Embryonic facial prominence (tissue), 1 donor: ENCODE results near the gene SPP1.
A peak's percentile ranks its signal among the peaks of the same experiment; 100 is the strongest.
"Not testable (repeated sequence)": the region's sequence is repeated elsewhere in the genome, so short reads cannot be mapped to it uniquely, and the experiment has no call there.

Source experiments
- DNase-seq: peaks from one replicate; pipeline ENCODE4 v3.0.0-alpha.2; 2016; ENCODE audit errors: extremely low spot score

SPP1 gene

DNA sequence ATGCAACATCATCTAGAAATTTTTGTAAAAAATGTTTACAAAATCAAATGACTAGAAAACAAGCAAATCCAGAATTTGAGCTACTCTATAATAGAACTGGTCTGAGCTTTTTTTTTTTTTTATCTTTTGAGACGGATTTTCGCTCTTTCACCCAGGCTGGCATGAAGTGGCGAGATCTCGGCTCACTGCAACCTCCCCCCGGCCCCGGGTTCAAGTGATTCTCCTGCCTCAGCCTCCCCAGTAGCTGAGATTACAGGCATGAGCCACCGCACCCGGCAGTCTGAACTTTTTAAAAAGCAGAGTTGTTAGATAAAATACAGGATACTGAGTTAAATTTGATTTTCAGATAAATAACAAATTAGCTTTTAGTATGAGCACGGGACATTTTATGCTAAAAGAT, 11.0 kb downstream of the SPP1 start:
- no peak for DNase-seq

DNA sequence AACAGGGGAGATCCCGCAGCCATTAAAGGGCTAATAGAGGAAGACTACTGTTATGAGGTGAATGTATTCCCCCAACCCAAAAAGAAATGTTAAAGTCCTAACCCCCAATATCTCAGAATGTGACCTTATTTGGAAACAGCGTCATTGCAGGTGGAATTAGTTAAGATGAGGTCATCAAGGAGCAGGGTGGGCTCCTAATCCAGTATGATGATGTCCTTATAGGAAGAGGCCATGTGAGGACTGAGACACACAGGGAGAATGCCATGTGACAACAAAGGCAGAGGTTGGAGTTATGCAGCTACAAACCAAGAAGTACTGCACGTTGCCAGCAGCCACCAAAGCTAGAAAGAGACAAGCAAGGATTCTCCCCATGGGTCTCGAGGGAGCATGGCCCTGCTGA, 14.3 kb downstream of the SPP1 start:
- no peak for DNase-seq

DNA sequence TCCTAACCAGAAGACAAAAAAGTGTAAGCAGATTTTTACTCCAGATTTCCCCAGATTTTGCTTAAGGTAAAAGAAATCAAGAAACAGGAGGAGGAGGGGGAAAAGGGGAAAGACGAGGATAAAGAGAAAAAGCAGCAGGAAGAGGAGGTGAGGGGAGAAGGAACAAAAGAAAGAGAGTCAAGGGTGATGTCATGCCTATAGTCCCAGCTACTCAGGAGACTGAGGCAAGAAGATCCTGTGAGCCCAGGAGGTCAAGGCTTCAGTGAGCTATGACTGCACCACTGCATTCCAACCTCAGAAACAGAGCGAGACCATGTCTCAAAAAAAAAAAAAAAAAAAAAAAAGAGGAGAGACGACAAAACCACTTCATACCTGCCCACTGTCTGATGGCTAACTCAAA, 19.9 kb downstream of the SPP1 start:
- DNase-seq: no peak

GRCh38 chr4:87999191-87999691, 23.7 kb downstream of the SPP1 start:
- not testable (repeated sequence) for DNase-seq

GRCh38 chr4:88001871-88002270, 26.4 kb downstream of the SPP1 start:
- DNase-seq: no peak

DNA sequence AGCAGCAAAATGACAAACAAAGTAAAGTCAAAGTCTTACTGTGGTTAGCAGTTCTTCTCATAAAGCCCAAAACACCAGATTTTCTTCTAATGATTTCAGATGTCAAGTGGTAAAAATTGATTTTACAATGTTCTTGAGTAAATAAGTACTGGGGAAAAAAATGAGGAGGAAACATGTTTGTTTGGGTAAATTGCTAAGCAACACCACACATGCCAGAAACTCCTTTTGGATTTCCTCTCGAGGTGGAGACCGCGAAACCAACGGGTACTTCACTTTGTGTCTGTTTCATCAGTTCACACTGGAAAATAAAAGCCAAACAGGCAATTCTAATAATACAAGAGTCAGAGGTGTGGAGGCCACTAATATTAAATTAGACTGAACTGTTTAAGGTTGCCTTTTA, 27.3 kb downstream of the SPP1 start:
- DNase-seq: no peak

GRCh38 chr4:88003261-88003660, 27.7 kb downstream of the SPP1 start:
- DNase-seq: no peak

DNA sequence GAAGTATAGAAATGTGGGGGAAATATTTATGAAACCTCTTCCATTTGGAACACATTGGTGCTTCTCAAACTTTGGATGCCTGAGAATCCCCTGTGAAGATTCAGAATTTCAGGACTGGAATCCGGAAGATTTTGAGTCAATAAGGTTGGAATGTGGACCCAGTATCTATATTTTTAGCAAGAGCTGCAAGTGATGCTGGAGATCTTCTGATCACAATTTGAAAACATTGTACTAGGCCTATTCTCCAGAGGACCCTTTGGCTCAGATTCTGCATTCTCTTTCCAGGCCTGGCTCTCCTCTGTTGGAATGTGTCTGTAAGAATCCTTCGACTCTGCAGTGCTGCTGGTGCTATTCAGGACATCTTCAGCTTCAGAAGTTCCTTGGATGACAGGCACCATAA, 29.6 kb downstream of the SPP1 start:
- DNase-seq: no peak

GRCh38 chr4:88005946-88006345, 30.4 kb downstream of the SPP1 start:
- DNase-seq: no peak

DNA sequence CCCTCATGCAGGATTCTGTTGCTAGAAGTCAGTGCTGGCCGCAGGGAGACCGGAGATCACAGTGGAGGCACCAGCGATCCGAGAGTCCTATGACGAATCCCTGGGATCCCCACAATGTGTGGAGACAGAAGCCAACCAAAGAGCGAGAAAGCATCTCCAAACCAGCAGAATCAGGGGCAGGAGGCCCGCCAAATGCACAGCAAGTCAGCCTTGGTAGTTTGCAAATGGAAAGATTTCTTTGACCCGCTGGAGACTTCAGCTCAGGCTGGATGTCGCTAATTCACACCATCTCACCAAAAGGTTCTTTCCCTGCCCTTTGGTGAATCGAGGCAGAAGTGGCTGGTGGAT, 31.4 kb downstream of the SPP1 start:
- DNase-seq: no peak

- peak; percentile 40 for DNase-seq
These were observed 32.0 kb downstream of the SPP1 start, which contains the start of gene PKD2 for GRCh38 chr4:88007304-88008121. Gene PKD2 (plus strand): TSS chr4:88007635. CDS start chr4:88007734, 99 bp downstream.

GRCh38 chr4:88008122-88008742, 32.7 kb downstream of the SPP1 start:
- peak; percentile 34 for DNase-seq

DNA sequence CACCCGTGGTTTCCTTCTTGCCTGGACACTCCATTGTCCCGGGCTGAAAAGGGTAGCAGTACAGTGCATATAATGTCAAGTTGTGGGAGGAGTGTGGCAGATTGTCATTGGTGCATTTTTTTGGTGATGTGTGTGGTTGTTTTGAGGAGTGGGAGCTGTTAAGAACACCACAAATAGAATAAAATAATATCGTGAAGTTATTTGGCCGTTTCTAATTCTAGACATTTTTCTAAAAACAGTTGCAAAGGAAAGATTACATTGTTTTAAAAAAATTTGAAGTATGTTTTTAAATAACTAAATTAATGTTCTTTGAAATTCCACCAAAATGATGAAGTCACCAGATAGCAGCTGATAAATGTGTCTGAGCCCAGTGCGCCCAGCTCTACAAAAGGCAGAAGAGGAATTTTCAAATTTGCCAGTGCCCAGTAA, 33.2 kb downstream of the SPP1 start:
- DNase-seq: no peak

DNA sequence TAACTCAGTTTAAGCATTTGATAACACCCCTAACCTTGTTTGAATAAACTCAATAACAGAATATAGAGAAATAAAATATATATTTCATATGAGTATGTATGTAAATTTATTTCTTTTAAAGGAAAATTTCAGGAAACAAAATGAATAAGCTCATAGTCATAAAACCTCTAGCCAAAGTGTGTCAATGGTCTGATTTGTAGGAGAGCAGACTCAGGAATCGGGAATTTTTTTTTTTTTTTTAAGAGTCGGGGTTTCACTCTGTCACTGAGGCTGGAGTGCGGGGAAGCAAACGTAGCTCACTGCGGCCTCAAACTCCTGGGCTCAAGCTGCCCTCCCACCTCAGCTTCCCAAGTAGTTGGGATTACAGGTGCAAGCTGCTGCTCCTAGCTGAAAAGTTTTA, 34.4 kb downstream of the SPP1 start:
- DNase-seq: no peak

DNA sequence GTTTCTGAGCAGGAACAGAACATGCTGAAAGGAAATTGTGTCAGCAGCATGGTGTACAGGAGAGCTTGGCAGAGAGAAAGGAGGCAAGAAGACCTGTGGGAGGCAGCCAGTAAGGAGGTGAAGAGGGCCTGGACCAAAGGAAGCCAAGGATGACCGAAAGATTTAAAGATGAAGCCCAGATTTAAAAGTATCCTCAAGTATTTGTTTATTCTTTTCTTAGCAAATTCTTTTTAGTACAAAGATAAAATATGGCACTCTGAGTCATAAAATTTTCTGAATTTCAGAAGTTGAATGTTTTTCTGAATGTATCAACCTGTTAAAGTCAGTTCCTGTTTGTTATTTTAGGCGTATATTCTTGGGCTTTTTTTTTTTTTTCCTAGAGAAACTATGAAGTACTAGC, 35.5 kb downstream of the SPP1 start:
- no peak for DNase-seq

GRCh38 chr4:88012647-88013046, 37.1 kb downstream of the SPP1 start:
- DNase-seq: no peak

- DNase-seq: no peak
These were observed 38.9 kb downstream of the SPP1 start for GRCh38 chr4:88014386-88014905.

DNA sequence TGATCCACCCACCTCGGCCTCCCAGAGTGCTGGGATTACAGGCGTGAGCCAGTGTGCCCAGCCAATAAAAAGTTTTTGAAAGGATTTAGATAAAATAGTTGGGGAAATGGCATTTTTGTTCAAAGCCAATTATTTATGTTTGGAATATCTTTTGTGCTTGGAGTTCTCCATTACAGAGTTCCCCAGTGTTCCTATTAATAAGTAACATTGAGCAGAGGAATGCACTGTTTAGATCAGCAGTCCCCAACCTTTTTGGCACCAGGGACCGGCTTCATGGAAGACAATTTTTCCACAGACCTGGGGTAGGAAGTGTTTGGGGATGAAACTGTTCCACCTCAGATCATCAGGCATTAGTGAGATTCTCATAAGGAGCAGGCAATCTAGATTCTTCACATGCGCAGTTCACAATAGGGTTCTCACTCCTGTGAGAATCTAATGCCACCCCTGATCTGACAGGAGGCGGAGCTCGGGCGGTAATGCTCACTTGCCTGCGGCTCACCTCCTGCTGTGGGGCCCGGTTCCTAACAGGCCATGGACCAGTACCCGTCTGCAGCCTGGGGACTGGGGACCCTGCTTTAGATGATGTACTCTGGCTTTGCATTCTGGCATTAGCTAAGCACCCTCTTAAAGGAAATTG, 40.3 kb downstream of the SPP1 start:
- DNase-seq: no peak

GRCh38 chr4:88017516-88018297, 42.2 kb downstream of the SPP1 start:
- DNase-seq: no peak

- DNase-seq: no peak
These were observed 43.0 kb downstream of the SPP1 start for GRCh38 chr4:88018466-88018865.

GRCh38 chr4:88021824-88022223, 46.3 kb downstream of the SPP1 start:
- DNase-seq: no peak

GRCh38 chr4:88022289-88022688, 46.8 kb downstream of the SPP1 start:
- no peak for DNase-seq
